Endothelial cell of umbilical vein (primary cell): ENCODE data around the gene LTBP1. TPM values are rescaled to one million over a fixed set of nuclear protein-coding genes. Genes with fewer than 3 reads are reported as not detected.

Source experiments
- BruUV-seq: library from RNA; stranded (reverse); fragments of 400-500 nt; replicated peaks from 2 replicates; lab custom pipeline; 2021; lab: Mats Ljungman, UMichigan
- CTCF ChIA-PET: fragments of 300-600, 350-600 bp; sonication (Branson Sonifier 250); formaldehyde crosslinking; loops from one replicate; lab custom pipeline; 2021; ENCODE audit warnings: antibody characterized with exemption, inconsistent platforms; lab: Charles Lee
- POLR2A ChIA-PET: fragments of 300-600, 350-600 bp; sonication (Branson Sonifier 250); formaldehyde crosslinking; loops from one replicate; lab custom pipeline; 2021; ENCODE audit warnings: antibody characterized with exemption, inconsistent platforms; lab: Charles Lee
- DNase-seq: peaks from one replicate; pipeline ENCODE4 v3.0.0-alpha.2; 2011; ENCODE audit warnings: low read depth, low spot score
- FAIRE-seq: peaks from 2 replicates; lab custom pipeline; 2011; peaks lifted over from hg19 to GRCh38; lab: Jason Lieb, UNC
- H2AFZ ChIP-seq: 2 replicates; pipeline ENCODE4 v1.6.0; 2012; ENCODE audit warnings: low read depth, low read length, control low read depth, inconsistent platforms
- H3K27ac ChIP-seq: 2 replicates; pipeline ENCODE4 v1.5.1; 2011; ENCODE audit warnings: low read depth, mild to moderate bottlenecking, control low read depth, low read length, moderate library complexity; ENCODE audit not compliant: insufficient read depth
- H3K27me3 ChIP-seq, 2 experiments: 2 replicates each; pipeline versions ENCODE4 v1.6.0 to v1.6.1; 2011; ENCODE audit warnings: low read length in 2 of 2, mixed read lengths in 1 of 2; ENCODE audit not compliant: control insufficient read depth in 2 of 2, insufficient read depth in 2 of 2
- H3K36me3 ChIP-seq, 2 experiments: 2 replicates in 1 of 2; 3 replicates in 1 of 2; pipeline ENCODE4 v1.5.1; 2011; ENCODE audit warnings: low read length in 2 of 2, mild to moderate bottlenecking in 1 of 2, moderate library complexity in 1 of 2; ENCODE audit not compliant: control insufficient read depth in 2 of 2, insufficient read depth in 2 of 2; ENCODE audit errors: extremely low read depth in 1 of 2
- H3K4me1 ChIP-seq: 3 replicates; pipeline ENCODE4 v1.5.1; 2011; ENCODE audit warnings: mild to moderate bottlenecking, low read length; ENCODE audit not compliant: control insufficient read depth, insufficient read depth; ENCODE audit errors: extremely low read depth
- H3K4me2 ChIP-seq: 2 replicates; pipeline ENCODE4 v1.6.1; 2011; ENCODE audit warnings: low read length, control low read depth, mixed read lengths; ENCODE audit not compliant: insufficient read depth
- H3K4me3 ChIP-seq, 3 experiments: fragments of 200-600 bp in 1 of 3; sonication (generic), shearing (Covaris generic) in 1 of 3; replicated peaks in 1 of 3; 2 replicates each; pipeline ENCODE4 v1.5.1; 2011 to 2016; ENCODE audit warnings: control low read depth in 3 of 3, low read length in 3 of 3, mild to moderate bottlenecking in 2 of 3, inconsistent platforms in 1 of 3, low read depth in 1 of 3, moderate library complexity in 1 of 3; ENCODE audit not compliant: insufficient read depth in 1 of 3
- H3K79me2 ChIP-seq: 2 replicates; pipeline ENCODE4 v1.6.0; 2012; ENCODE audit warnings: low read length, inconsistent platforms; ENCODE audit not compliant: control insufficient read depth, insufficient read depth
- H3K9ac ChIP-seq: replicated peaks from 2 replicates; pipeline ENCODE3; 2011; ENCODE audit warnings: low read length, control low read depth; ENCODE audit not compliant: insufficient read depth; ENCODE audit errors: extremely low read depth
- H3K9me1 ChIP-seq: replicated peaks from 3 replicates; pipeline ENCODE4 v1.6.0; 2011; ENCODE audit warnings: mild to moderate bottlenecking, low read length; ENCODE audit not compliant: control insufficient read depth, insufficient read depth; ENCODE audit errors: extremely low read depth
- H3K9me3 ChIP-seq: replicated peaks from 2 replicates; pipeline ENCODE4 v1.5.1; 2012; ENCODE audit warnings: low read length, inconsistent platforms; ENCODE audit not compliant: control insufficient read depth, insufficient read depth
- H4K20me1 ChIP-seq: replicated peaks from 2 replicates; pipeline ENCODE3; 2011; ENCODE audit warnings: mild to moderate bottlenecking, low read length; ENCODE audit not compliant: control insufficient read depth, insufficient read depth; ENCODE audit errors: extremely low read depth
- CTCF ChIP-seq, 2 donors: IDR thresholded peaks; 1 replicate in 1 of 2; 2 replicates in 1 of 2; pipeline ENCODE4 v1.5.1; 2011; ENCODE audit warnings: low read length in 2 of 2, mild to moderate bottlenecking in 2 of 2, moderate library complexity in 2 of 2, control low read depth in 1 of 2, inconsistent platforms in 1 of 2, low read depth in 1 of 2; ENCODE audit not compliant: insufficient read depth in 1 of 2; ENCODE audit errors: extremely low read depth in 1 of 2
- EZH2 ChIP-seq: IDR thresholded peaks from 2 replicates; pipeline ENCODE4 v1.6.1; 2012; ENCODE audit warnings: borderline replicate concordance, low read depth, mild to moderate bottlenecking, moderate library complexity, low read length, inconsistent platforms; ENCODE audit not compliant: severe bottlenecking
- FOS ChIP-seq: IDR thresholded peaks from 2 replicates; pipeline ENCODE4 v1.6.1; 2011; ENCODE audit warnings: mild to moderate bottlenecking, low read length, moderate library complexity, borderline replicate concordance; ENCODE audit not compliant: insufficient read depth
- GATA2 ChIP-seq: IDR thresholded peaks from 2 replicates; pipeline ENCODE4 v1.7.0; 2011; ENCODE audit warnings: low read depth, mild to moderate bottlenecking, moderate library complexity, mixed read lengths, low read length; ENCODE audit not compliant: insufficient read length, insufficient read depth
- JUN ChIP-seq: IDR thresholded peaks from 2 replicates; pipeline ENCODE4 v1.6.1; 2011; ENCODE audit warnings: borderline replicate concordance, low read depth; ENCODE audit not compliant: insufficient read length, insufficient read depth
- MAX ChIP-seq: IDR thresholded peaks from 2 replicates; pipeline ENCODE4 v1.6.1; 2011; ENCODE audit not compliant: insufficient read depth, insufficient read length
- MYC ChIP-seq: IDR thresholded peaks from one replicate; pipeline ENCODE4 v1.6.1; 2011; ENCODE audit warnings: mild to moderate bottlenecking, low read depth, low read length
- POLR2A ChIP-seq: IDR thresholded peaks from 2 replicates; pipeline ENCODE4 v1.6.1; 2012; ENCODE audit warnings: low read depth, mild to moderate bottlenecking, control low read depth, low read length
- POLR2AphosphoS5 ChIP-seq: IDR thresholded peaks from 2 replicates; pipeline ENCODE4 v1.6.1; 2012; ENCODE audit warnings: low read depth, mild to moderate bottlenecking, control low read depth, low read length, moderate library complexity; ENCODE audit not compliant: insufficient read depth
- dilution Hi-C: fragments of 300-500 bp; cut with MboI; formaldehyde crosslinking; loops from one replicate; pipeline ENCODE4 v1.15.0; 2019; ENCODE audit warnings: low sequenced_read_pairs; ENCODE audit not compliant: extremely low pct_ligation_motif_present
- intact Hi-C: fragments of 100-400 bp; cut with micrococcal nuclease; formaldehyde crosslinking; loops from one replicate; pipeline ENCODE4 v1.10.0; 2022
- polyA plus RNA-seq, 4 experiments: library from polyadenylated mRNA; depleted of rRNA in 3 of 4; stranded (reverse) in 3 of 4; unstranded in 1 of 4; fragments of >200 nt; gene quantifications; 2 replicates each; pipeline versions ENCODE4 v1.2.1 to v1.2.3, GENCODE V29; 2011 to 2012; ENCODE audit warnings: missing spikeins in 1 of 4
- total RNA-seq: library from RNA; stranded (reverse); gene quantifications from 2 replicates; pipeline ENCODE4 v1.2.3, GENCODE V29; 2021

LTBP1 gene
- total and polyA plus RNA-seq, 2 donors (not counting 3 experiments of a cell fraction or from before 2014, with no cell fraction given), result 57.4 to 68.2 TPM

GRCh38 chr2:33005057-33005456, 58.3 kb downstream of the LTBP1 start:
- POLR2A ChIA-PET, result no interaction called here

More at GRCh38 chr2:33005057-33005456, 58.3 kb downstream of the LTBP1 start:
- Histone ChIP-seq H3K4me3 (no peak overlapping the region), H3K4me1 (no peaks in the 10 kb centered on the region), H2AFZ (no peak overlapping the region), H4K20me1 (no peaks in the 10 kb centered on the region), H3K27ac (no peak overlapping the region), H3K27me3 (no peaks in the 10 kb centered on the region), H3K9me1 (no peaks in the 10 kb centered on the region), H3K9ac (no peak overlapping the region), H3K36me3 (no peaks in the 10 kb centered on the region), H3K9me3 (no peaks in the 10 kb centered on the region), H3K79me2 (peaks cover 2% of the 10 kb centered on the region), H3K4me2 (no peak overlapping the region)
- no TSS peak for BruUV-seq
- intact Hi-C loops, result no loop called here
- no peak for TF ChIP-seq GATA2
- no peak for TF ChIP-seq CTCF (IDR thresholded peaks at IDR 0.05; ENCODE audit: extremely low read depth in 1 of 2, insufficient read depth in 1 of 2, low read depth in 1 of 2, low read length in 2 of 2)
- no peak for TF ChIP-seq POLR2AphosphoS5
- no peak for TF ChIP-seq POLR2A
- no peak for TF ChIP-seq MAX
- TF ChIP-seq MYC, result no peak
- no peak for TF ChIP-seq JUN
- no peak for TF ChIP-seq FOS
- no peak for TF ChIP-seq EZH2
- CTCF ChIA-PET, result interaction anchor here (0.6 to 1.8 kb wide), 2 partner anchors 14 to 270 kb away, joined by 3 to 5 read pairs; no protein-coding TSS in a partner anchor
- dilution Hi-C loops, result no loop called here
- DNase-seq (no peak), FAIRE-seq (no peak)
